Endothelial cell of umbilical vein (primary cell): ENCODE results near the gene SHCBP1L. TPM values are rescaled to one million over a fixed set of nuclear protein-coding genes. Genes with fewer than 3 reads are reported as not detected.

Experiments used
- BruUV-seq: library from RNA; stranded (reverse); fragments of 400-500 nt; replicated peaks from 2 replicates; lab custom pipeline; 2021; lab: Mats Ljungman, UMichigan
- CTCF ChIA-PET: fragments of 300-600, 350-600 bp; sonication (Branson Sonifier 250); formaldehyde crosslinking; loops from one replicate; lab custom pipeline; 2021; ENCODE audit warnings: antibody characterized with exemption, inconsistent platforms; lab: Charles Lee
- POLR2A ChIA-PET: fragments of 300-600, 350-600 bp; sonication (Branson Sonifier 250); formaldehyde crosslinking; loops from one replicate; lab custom pipeline; 2021; ENCODE audit warnings: antibody characterized with exemption, inconsistent platforms; lab: Charles Lee
- DNase-seq: peaks from one replicate; pipeline ENCODE4 v3.0.0-alpha.2; 2011; ENCODE audit warnings: low read depth, low spot score
- FAIRE-seq: peaks from 2 replicates; lab custom pipeline; 2011; peaks lifted over from hg19 to GRCh38; lab: Jason Lieb, UNC
- H2AFZ ChIP-seq: 2 replicates; pipeline ENCODE4 v1.6.0; 2012; ENCODE audit warnings: low read depth, low read length, control low read depth, inconsistent platforms
- H3K27ac ChIP-seq: 2 replicates; pipeline ENCODE4 v1.5.1; 2011; ENCODE audit warnings: low read depth, mild to moderate bottlenecking, control low read depth, low read length, moderate library complexity; ENCODE audit not compliant: insufficient read depth
- H3K27me3 ChIP-seq, 2 experiments: 2 replicates each; pipeline versions ENCODE4 v1.6.0 to v1.6.1; 2011; ENCODE audit warnings: low read length in 2 of 2, mixed read lengths in 1 of 2; ENCODE audit not compliant: control insufficient read depth in 2 of 2, insufficient read depth in 2 of 2
- H3K36me3 ChIP-seq, 2 experiments: 2 replicates in 1 of 2; 3 replicates in 1 of 2; pipeline ENCODE4 v1.5.1; 2011; ENCODE audit warnings: low read length in 2 of 2, mild to moderate bottlenecking in 1 of 2, moderate library complexity in 1 of 2; ENCODE audit not compliant: control insufficient read depth in 2 of 2, insufficient read depth in 2 of 2; ENCODE audit errors: extremely low read depth in 1 of 2
- H3K4me1 ChIP-seq: 3 replicates; pipeline ENCODE4 v1.5.1; 2011; ENCODE audit warnings: mild to moderate bottlenecking, low read length; ENCODE audit not compliant: control insufficient read depth, insufficient read depth; ENCODE audit errors: extremely low read depth
- H3K4me2 ChIP-seq: 2 replicates; pipeline ENCODE4 v1.6.1; 2011; ENCODE audit warnings: low read length, control low read depth, mixed read lengths; ENCODE audit not compliant: insufficient read depth
- H3K4me3 ChIP-seq, 3 experiments: fragments of 200-600 bp in 1 of 3; sonication (generic), shearing (Covaris generic) in 1 of 3; replicated peaks in 1 of 3; 2 replicates each; pipeline ENCODE4 v1.5.1; 2011 to 2016; ENCODE audit warnings: control low read depth in 3 of 3, low read length in 3 of 3, mild to moderate bottlenecking in 2 of 3, inconsistent platforms in 1 of 3, low read depth in 1 of 3, moderate library complexity in 1 of 3; ENCODE audit not compliant: insufficient read depth in 1 of 3
- H3K79me2 ChIP-seq: 2 replicates; pipeline ENCODE4 v1.6.0; 2012; ENCODE audit warnings: low read length, inconsistent platforms; ENCODE audit not compliant: control insufficient read depth, insufficient read depth
- H3K9ac ChIP-seq: replicated peaks from 2 replicates; pipeline ENCODE3; 2011; ENCODE audit warnings: low read length, control low read depth; ENCODE audit not compliant: insufficient read depth; ENCODE audit errors: extremely low read depth
- H3K9me1 ChIP-seq: replicated peaks from 3 replicates; pipeline ENCODE4 v1.6.0; 2011; ENCODE audit warnings: mild to moderate bottlenecking, low read length; ENCODE audit not compliant: control insufficient read depth, insufficient read depth; ENCODE audit errors: extremely low read depth
- H3K9me3 ChIP-seq: replicated peaks from 2 replicates; pipeline ENCODE4 v1.5.1; 2012; ENCODE audit warnings: low read length, inconsistent platforms; ENCODE audit not compliant: control insufficient read depth, insufficient read depth
- H4K20me1 ChIP-seq: replicated peaks from 2 replicates; pipeline ENCODE3; 2011; ENCODE audit warnings: mild to moderate bottlenecking, low read length; ENCODE audit not compliant: control insufficient read depth, insufficient read depth; ENCODE audit errors: extremely low read depth
- EZH2 ChIP-seq: IDR thresholded peaks from 2 replicates; pipeline ENCODE4 v1.6.1; 2012; ENCODE audit warnings: borderline replicate concordance, low read depth, mild to moderate bottlenecking, moderate library complexity, low read length, inconsistent platforms; ENCODE audit not compliant: severe bottlenecking
- FOS ChIP-seq: IDR thresholded peaks from 2 replicates; pipeline ENCODE4 v1.6.1; 2011; ENCODE audit warnings: mild to moderate bottlenecking, low read length, moderate library complexity, borderline replicate concordance; ENCODE audit not compliant: insufficient read depth
- GATA2 ChIP-seq: IDR thresholded peaks from 2 replicates; pipeline ENCODE4 v1.7.0; 2011; ENCODE audit warnings: low read depth, mild to moderate bottlenecking, moderate library complexity, mixed read lengths, low read length; ENCODE audit not compliant: insufficient read length, insufficient read depth
- JUN ChIP-seq: IDR thresholded peaks from 2 replicates; pipeline ENCODE4 v1.6.1; 2011; ENCODE audit warnings: borderline replicate concordance, low read depth; ENCODE audit not compliant: insufficient read length, insufficient read depth
- MYC ChIP-seq: IDR thresholded peaks from one replicate; pipeline ENCODE4 v1.6.1; 2011; ENCODE audit warnings: mild to moderate bottlenecking, low read depth, low read length
- POLR2A ChIP-seq: IDR thresholded peaks from 2 replicates; pipeline ENCODE4 v1.6.1; 2012; ENCODE audit warnings: low read depth, mild to moderate bottlenecking, control low read depth, low read length
- POLR2AphosphoS5 ChIP-seq: IDR thresholded peaks from 2 replicates; pipeline ENCODE4 v1.6.1; 2012; ENCODE audit warnings: low read depth, mild to moderate bottlenecking, control low read depth, low read length, moderate library complexity; ENCODE audit not compliant: insufficient read depth
- dilution Hi-C: fragments of 300-500 bp; cut with MboI; formaldehyde crosslinking; loops from one replicate; pipeline ENCODE4 v1.15.0; 2019; ENCODE audit warnings: low sequenced_read_pairs; ENCODE audit not compliant: extremely low pct_ligation_motif_present
- intact Hi-C: fragments of 100-400 bp; cut with micrococcal nuclease; formaldehyde crosslinking; loops from one replicate; pipeline ENCODE4 v1.10.0; 2022
- polyA plus RNA-seq, 4 experiments: library from polyadenylated mRNA; depleted of rRNA in 3 of 4; stranded (reverse) in 3 of 4; unstranded in 1 of 4; fragments of >200 nt; gene quantifications; 2 replicates each; pipeline versions ENCODE4 v1.2.1 to v1.2.3, GENCODE V29; 2011 to 2012; ENCODE audit warnings: missing spikeins in 1 of 4
- total RNA-seq: library from RNA; stranded (reverse); gene quantifications from 2 replicates; pipeline ENCODE4 v1.2.3, GENCODE V29; 2021
- TF ChIP-seq, protein P1 (sequence below): IDR thresholded peaks from 2 replicates; pipeline ENCODE4 v1.6.1; 2011; ENCODE audit not compliant: insufficient read depth, insufficient read length
- TF ChIP-seq, protein P2 (sequence below), 2 donors: IDR thresholded peaks; 1 replicate in 1 of 2; 2 replicates in 1 of 2; pipeline ENCODE4 v1.5.1; 2011; ENCODE audit warnings: low read length in 2 of 2, mild to moderate bottlenecking in 2 of 2, moderate library complexity in 2 of 2, control low read depth in 1 of 2, inconsistent platforms in 1 of 2, low read depth in 1 of 2; ENCODE audit not compliant: insufficient read depth in 1 of 2; ENCODE audit errors: extremely low read depth in 1 of 2

The SHCBP1L gene
- total and polyA plus RNA-seq, 2 donors (not counting 3 experiments of a cell fraction or from before 2014, with no cell fraction given): not detected

DNA sequence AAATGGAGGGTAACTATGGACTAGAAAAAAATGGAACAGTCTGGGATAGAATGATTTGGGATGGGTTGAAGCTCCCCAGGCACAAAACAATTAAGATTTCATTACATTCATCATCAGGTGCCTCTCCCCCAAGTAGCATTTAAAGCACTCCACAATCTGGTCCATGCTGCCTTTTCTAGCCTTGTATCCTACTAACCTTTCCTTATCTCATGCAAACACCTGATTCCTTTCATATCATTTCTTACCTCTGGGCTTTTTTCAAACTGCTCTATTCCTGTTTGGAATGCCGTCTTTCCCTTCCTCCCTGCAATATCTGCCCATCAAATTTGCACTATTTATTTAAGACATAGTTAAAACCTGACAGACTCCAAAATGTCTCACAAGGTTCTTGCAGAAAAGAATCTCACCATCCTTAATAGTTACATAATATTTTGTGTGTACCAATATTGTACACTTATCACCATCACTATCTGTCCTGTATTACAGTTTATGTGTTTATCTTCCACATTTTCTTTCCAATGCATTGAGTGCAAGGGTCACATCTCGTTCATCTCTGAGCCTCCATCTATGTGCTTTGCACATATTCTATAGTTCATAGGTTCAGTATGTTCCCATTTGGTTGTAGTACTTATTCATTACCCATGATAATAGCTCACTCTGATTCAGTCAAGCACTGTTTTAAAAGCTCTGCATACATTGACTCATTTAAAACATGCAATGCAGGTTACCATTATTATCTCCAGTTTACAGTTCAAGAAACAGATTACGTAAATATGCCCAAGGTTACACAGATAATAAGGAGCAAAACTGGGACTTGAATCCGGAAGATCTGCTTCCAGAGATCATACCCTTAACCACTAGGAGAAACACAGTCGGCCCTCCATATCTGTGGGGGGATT lies 16.1 kb upstream of the SHCBP1L start:
- dilution Hi-C loops: no loop called here
- H3K9ac ChIP-seq: no peak overlapping the region
- H3K27ac ChIP-seq: no peak overlapping the region
- no peaks in the 10 kb centered on the region for H3K9me3 ChIP-seq
- no peaks in the 10 kb centered on the region for H3K79me2 ChIP-seq
- BruUV-seq: no TSS peak
- FAIRE-seq (no peak), DNase-seq (no peak)
- H3K4me1 ChIP-seq: no peaks in the 10 kb centered on the region
- TF ChIP-seq, protein P1, sequence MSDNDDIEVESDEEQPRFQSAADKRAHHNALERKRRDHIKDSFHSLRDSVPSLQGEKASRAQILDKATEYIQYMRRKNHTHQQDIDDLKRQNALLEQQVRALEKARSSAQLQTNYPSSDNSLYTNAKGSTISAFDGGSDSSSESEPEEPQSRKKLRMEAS: no peak
- TF ChIP-seq GATA2 (no peak), POLR2A (no peak), POLR2AphosphoS5 (no peak), MYC (no peak), JUN (no peak), EZH2 (no peak), FOS (no peak)
- TF ChIP-seq, protein P2, sequence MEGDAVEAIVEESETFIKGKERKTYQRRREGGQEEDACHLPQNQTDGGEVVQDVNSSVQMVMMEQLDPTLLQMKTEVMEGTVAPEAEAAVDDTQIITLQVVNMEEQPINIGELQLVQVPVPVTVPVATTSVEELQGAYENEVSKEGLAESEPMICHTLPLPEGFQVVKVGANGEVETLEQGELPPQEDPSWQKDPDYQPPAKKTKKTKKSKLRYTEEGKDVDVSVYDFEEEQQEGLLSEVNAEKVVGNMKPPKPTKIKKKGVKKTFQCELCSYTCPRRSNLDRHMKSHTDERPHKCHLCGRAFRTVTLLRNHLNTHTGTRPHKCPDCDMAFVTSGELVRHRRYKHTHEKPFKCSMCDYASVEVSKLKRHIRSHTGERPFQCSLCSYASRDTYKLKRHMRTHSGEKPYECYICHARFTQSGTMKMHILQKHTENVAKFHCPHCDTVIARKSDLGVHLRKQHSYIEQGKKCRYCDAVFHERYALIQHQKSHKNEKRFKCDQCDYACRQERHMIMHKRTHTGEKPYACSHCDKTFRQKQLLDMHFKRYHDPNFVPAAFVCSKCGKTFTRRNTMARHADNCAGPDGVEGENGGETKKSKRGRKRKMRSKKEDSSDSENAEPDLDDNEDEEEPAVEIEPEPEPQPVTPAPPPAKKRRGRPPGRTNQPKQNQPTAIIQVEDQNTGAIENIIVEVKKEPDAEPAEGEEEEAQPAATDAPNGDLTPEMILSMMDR (IDR thresholded peaks at IDR 0.05; ENCODE audit: extremely low read depth in 1 of 2, insufficient read depth in 1 of 2, low read depth in 1 of 2, low read length in 2 of 2): no peak
- H3K36me3 ChIP-seq: no peaks in the 10 kb centered on the region
- intact Hi-C loops: no loop called here
- no peak overlapping the region for H3K4me2 ChIP-seq
- no peaks in the 10 kb centered on the region for H3K9me1 ChIP-seq
- no peaks in the 10 kb centered on the region for H4K20me1 ChIP-seq
- no peak overlapping the region for H2AFZ ChIP-seq
- no peak overlapping the region for H3K4me3 ChIP-seq
- CTCF ChIA-PET: interaction anchor here (0.6 to 1.1 kb wide), 3 partner anchors 12 to 160 kb away, joined by 3 to 5 read pairs (median 3); no protein-coding TSS in a partner anchor
- POLR2A ChIA-PET: no interaction called here
- no peaks in the 10 kb centered on the region for H3K27me3 ChIP-seq
